K562 (cell line): Measurements from ENCODE around the gene SIGLEC7. TPM values are rescaled to one million over a fixed set of nuclear protein-coding genes. Genes with fewer than 3 reads are reported as not detected.

ENCODE experiments used
- BDP1 ChIP-seq: IDR thresholded peaks from 3 replicates; pipeline ENCODE4 v1.6.1; 2011; ENCODE audit not compliant: insufficient read length, insufficient read depth
- CHD4 ChIP-seq: fragments of 200-600 bp; sonication (generic); IDR thresholded peaks from 3 replicates; pipeline ENCODE4 v1.6.1; 2012; ENCODE audit warnings: low read depth, mild to moderate bottlenecking, mixed read lengths, low read length, inconsistent platforms; ENCODE audit not compliant: insufficient read depth, insufficient replicate concordance, poor library complexity, severe bottlenecking
- CTCFL ChIP-seq: IDR thresholded peaks from 2 replicates; pipeline ENCODE4 v1.6.1; 2011; ENCODE audit warnings: borderline replicate concordance, low read depth, mild to moderate bottlenecking, moderate library complexity, low read length; ENCODE audit not compliant: insufficient read depth, poor library complexity, severe bottlenecking
- DDX20 ChIP-seq: fragments of 450-650 bp; IDR thresholded peaks from 2 replicates; pipeline ENCODE4 v1.6.1; 2016; ENCODE audit warnings: missing genetic modification characterization, low read depth, mild to moderate bottlenecking, missing compliant biosample characterization, moderate library complexity
- DNMT1 ChIP-seq: fragments of 450-650 bp; IDR thresholded peaks from 2 replicates; pipeline ENCODE4 v1.6.1; 2016; ENCODE audit warnings: antibody characterized with exemption, mild to moderate bottlenecking
- FOXA1 ChIP-seq: fragments of 450-650 bp; IDR thresholded peaks from 2 replicates; pipeline ENCODE4 v1.6.1; 2016; ENCODE audit warnings: mild to moderate bottlenecking, borderline replicate concordance
- HNRNPL ChIP-seq: fragments of 200-400 bp; formaldehyde crosslinking; IDR thresholded peaks from 2 replicates; pipeline ENCODE4 v1.6.1; 2017; ENCODE audit warnings: low read depth, mild to moderate bottlenecking, low read length
- IRF2 ChIP-seq: sonication (generic); formaldehyde crosslinking; IDR thresholded peaks from 2 replicates; pipeline ENCODE4 v1.8.1; 2022; ENCODE audit warnings: mild to moderate bottlenecking, missing genetic modification reagents
- KAT2B ChIP-seq: IDR thresholded peaks from one replicate; pipeline ENCODE4 v1.6.1; 2012; ENCODE audit warnings: low read depth, mild to moderate bottlenecking, control low read depth, inconsistent platforms, low read length, moderate library complexity
- MBD1 ChIP-seq: fragments of 250-450 bp; sonication (Bioruptor Pico); IDR thresholded peaks from 2 replicates; pipeline ENCODE4 v1.8.0; 2022; ENCODE audit warnings: inconsistent platforms
- MIER1 ChIP-seq: fragments of 450-650 bp; IDR thresholded peaks from 2 replicates; pipeline ENCODE4 v1.6.1; 2016; ENCODE audit warnings: antibody characterized with exemption, mild to moderate bottlenecking, low read depth
- MYC ChIP-seq, 2 experiments: fragments of 250-450 bp in 1 of 2; sonication (Bioruptor Pico) in 1 of 2; IDR thresholded peaks; 2 replicates each; pipeline versions ENCODE4 v1.5.1 to v1.6.1; 2012 to 2021; ENCODE audit warnings: low read depth in 2 of 2, borderline replicate concordance in 1 of 2, improper control_type of control experiment in 1 of 2, low read length in 1 of 2, mild to moderate bottlenecking in 1 of 2, moderate library complexity in 1 of 2
- POLR3A ChIP-seq: IDR thresholded peaks from 2 replicates; pipeline ENCODE4 v1.6.1; 2011; ENCODE audit warnings: borderline replicate concordance, mild to moderate bottlenecking, moderate library complexity; ENCODE audit not compliant: insufficient read length, insufficient read depth; ENCODE audit errors: extremely low read depth
- RB1 ChIP-seq: fragments of 450-650 bp; IDR thresholded peaks from 2 replicates; pipeline ENCODE4 v1.6.1; 2017; ENCODE audit warnings: low read depth, mild to moderate bottlenecking
- SMARCC2 ChIP-seq: fragments of 450-650 bp; IDR thresholded peaks from 2 replicates; pipeline ENCODE4 v1.6.1; 2017; ENCODE audit warnings: antibody characterized with exemption, moderate library complexity, mild to moderate bottlenecking, low read depth
- TBP ChIP-seq: optimal IDR thresholded peaks from 2 replicates; pipeline ENCODE3; 2011; ENCODE audit warnings: low read depth, low read length, improper control_type of control experiment
- ZFP1 ChIP-seq: fragments of 450-650 bp; formaldehyde crosslinking; IDR thresholded peaks from 2 replicates; pipeline ENCODE4 v1.4.0; 2020; ENCODE audit warnings: mild to moderate bottlenecking, mixed read lengths
- ZNF311 ChIP-seq: fragments of 250-450 bp; sonication (Bioruptor Pico); IDR thresholded peaks from 2 replicates; pipeline ENCODE4 v1.4.0; 2020; ENCODE audit warnings: mild to moderate bottlenecking, moderate library complexity
- ZNF76 ChIP-seq: fragments of 250-450 bp; sonication (Bioruptor Pico); IDR thresholded peaks from 2 replicates; pipeline ENCODE4 v1.4.0; 2020; ENCODE audit warnings: mild to moderate bottlenecking, moderate library complexity, borderline replicate concordance
- ZNF766 ChIP-seq: fragments of 200-800 bp; sonication (Bioruptor generic); conservative IDR thresholded peaks from 2 replicates; pipeline ENCODE4 v1.6.1; 2016; ENCODE audit warnings: missing genetic modification characterization, missing compliant biosample characterization
- polyA plus RNA-seq, 8 experiments: library from polyadenylated mRNA; depleted of rRNA in 4 of 8; stranded (reverse) in 5 of 8; unstranded in 3 of 8; fragments of >200 nt; fragmentation: Nextera tagmentation in 2 of 8; fragmentation: Illumina TruSeq in 1 of 8; extraction: Ambion mirVana in 2 of 8; extraction: Trizol in 1 of 8; gene quantifications; 2 replicates each; pipeline versions ENCODE4 v1.2.1 to v1.2.3, GENCODE V29; 2011 to 2014; ENCODE audit warnings: inconsistent platforms in 1 of 8, missing spikeins in 1 of 8
- total RNA-seq, 7 experiments: library from RNA; depleted of rRNA in 6 of 7; stranded (reverse); fragments of >200 nt in 6 of 7; fragmentation: Illumina TruSeq in 2 of 7; extraction: Trizol in 2 of 7; gene quantifications; 2 replicates each; pipeline versions ENCODE4 v1.2.1 to v1.2.3, GENCODE V29; 2011 to 2021; ENCODE audit warnings: low replicate concordance in 1 of 7
- TF ChIP-seq, protein P1 (sequence below): IDR thresholded peaks from 2 replicates; pipeline ENCODE4 v1.6.1; 2014; ENCODE audit warnings: antibody characterized with exemption

The SIGLEC7 gene
- total and polyA plus RNA-seq, 9 of the 15 experiments (the other 6 are each of a cell fraction or from before 2014, with no cell fraction given), result 0.10 to 0.12 TPM; not detected in 7

DNA sequence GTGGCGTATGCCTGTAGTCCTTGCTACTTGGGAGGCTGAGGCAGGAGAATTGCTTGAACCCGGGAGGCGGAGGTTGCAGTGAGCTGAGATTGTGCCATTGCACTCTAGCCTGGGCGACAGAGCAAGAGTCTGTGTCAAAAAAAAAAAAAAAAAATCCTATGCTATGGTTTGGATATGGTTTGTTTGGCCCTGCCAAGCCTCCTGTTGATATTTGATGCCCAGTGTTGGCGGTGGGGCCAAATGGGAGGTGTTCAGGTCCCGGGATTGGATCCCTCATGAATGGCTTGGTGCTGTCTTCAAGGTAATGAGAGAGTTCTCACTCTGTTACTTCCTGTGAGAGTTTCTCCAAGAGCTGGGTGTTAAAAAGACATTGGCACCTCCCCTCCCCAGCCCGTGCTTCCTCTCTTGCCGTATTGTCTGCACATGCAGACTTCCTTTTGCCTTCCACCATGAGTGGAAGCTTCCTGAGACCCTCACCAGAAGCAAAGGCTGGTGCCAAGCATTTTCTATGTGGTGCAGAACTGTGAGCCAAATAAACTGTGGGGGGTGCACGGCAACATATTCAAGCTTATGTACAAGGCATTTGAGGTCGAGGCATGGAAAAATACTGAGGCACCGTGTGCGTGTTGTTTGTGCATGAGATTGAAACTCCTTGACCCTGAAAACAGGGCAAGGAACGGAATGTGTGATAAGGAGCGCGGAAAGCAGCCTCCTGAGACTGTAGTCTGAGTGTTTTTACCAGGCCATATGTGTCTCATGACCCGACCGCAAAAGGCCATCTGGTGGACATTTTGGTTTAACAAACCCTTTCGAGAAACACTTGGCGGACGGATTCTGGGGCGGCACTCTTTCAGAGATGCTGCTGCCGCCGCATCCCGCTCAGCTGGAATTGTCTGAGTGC, 10.1 kb upstream of the SIGLEC7 start (continued):
- TF ChIP-seq MYC (IDR thresholded peaks at IDR 0.05; ENCODE audit: low read depth, low read length) (peak; percentile 39; the same call in 1 of the 2 replicates), MYC (CRISPR knock-in tag; IDR thresholded peaks at IDR 0.05; ENCODE audit: borderline replicate concordance, low read depth) (no peak), DDX20 (no peak), ZNF311 (no peak), IRF2 (no peak), RB1 (no peak; the same call in 1 of the 2 replicates), TBP (no peak), CHD4 (no peak), FOXA1 (no peak), BDP1 (no peak), ZFP1 (CRISPR knock-in tag) (no peak), ZNF766 (CRISPR knock-in tag) (peak; percentile 94), DNMT1 (no peak), POLR3A (no peak), HNRNPL (no peak), ZNF76 (no peak), MBD1 (no peak), SMARCC2 (no peak), KAT2B (no peak), CTCFL (no peak), MIER1 (no peak)
- TF ChIP-seq, protein P1, sequence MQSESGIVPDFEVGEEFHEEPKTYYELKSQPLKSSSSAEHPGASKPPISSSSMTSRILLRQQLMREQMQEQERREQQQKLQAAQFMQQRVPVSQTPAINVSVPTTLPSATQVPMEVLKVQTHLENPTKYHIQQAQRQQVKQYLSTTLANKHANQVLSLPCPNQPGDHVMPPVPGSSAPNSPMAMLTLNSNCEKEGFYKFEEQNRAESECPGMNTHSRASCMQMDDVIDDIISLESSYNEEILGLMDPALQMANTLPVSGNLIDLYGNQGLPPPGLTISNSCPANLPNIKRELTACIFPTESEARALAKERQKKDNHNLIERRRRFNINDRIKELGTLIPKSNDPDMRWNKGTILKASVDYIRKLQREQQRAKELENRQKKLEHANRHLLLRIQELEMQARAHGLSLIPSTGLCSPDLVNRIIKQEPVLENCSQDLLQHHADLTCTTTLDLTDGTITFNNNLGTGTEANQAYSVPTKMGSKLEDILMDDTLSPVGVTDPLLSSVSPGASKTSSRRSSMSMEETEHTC, result peak; percentile 95
